Measurements from ENCODE around the gene EML6. TPM values are rescaled to one million over a fixed set of nuclear protein-coding genes. Genes with fewer than 3 reads are reported as not detected.

Gene EML6
- total RNA-seq, 1 donor from 2014 or later: 1.1 TPM

- Mint-ChIP-seq H3K9me3 (ENCODE audit: unreplicated experiment) (no peaks in the 10 kb centered on the region), H3K27me3 (ENCODE audit: unreplicated experiment) (no peaks in the 10 kb centered on the region), H3K27ac (ENCODE audit: unreplicated experiment) (no peak overlapping the region), H3K4me1 (ENCODE audit: unreplicated experiment) (peaks cover 15% of the 10 kb centered on the region), H3K4me3 (ENCODE audit: unreplicated experiment) (no peak overlapping the region), H3K36me3 (ENCODE audit: unreplicated experiment) (no peaks in the 10 kb centered on the region)
- no peak for DNase-seq (ENCODE audit: extremely low spot score, unreplicated experiment)
- TF ChIP-seq CTCF (IDR thresholded peaks at IDR 0.05): no peak
Measured at GRCh38 chr2:54906716-54907115, 183.3 kb downstream of the EML6 start.

- H3K4me3 Mint-ChIP-seq (ENCODE audit: unreplicated experiment): no peak overlapping the region
- no peaks in the 10 kb centered on the region for H3K27me3 Mint-ChIP-seq (ENCODE audit: unreplicated experiment)
- no peak overlapping the region for H3K27ac Mint-ChIP-seq (ENCODE audit: unreplicated experiment)
- no peaks in the 10 kb centered on the region for H3K9me3 Mint-ChIP-seq (ENCODE audit: unreplicated experiment)
- no peak for TF ChIP-seq CTCF (IDR thresholded peaks at IDR 0.05)
- peaks cover 15% of the 10 kb centered on the region for H3K4me1 Mint-ChIP-seq (ENCODE audit: unreplicated experiment)
- DNase-seq (ENCODE audit: extremely low spot score, unreplicated experiment): no peak
- H3K36me3 Mint-ChIP-seq (ENCODE audit: unreplicated experiment): no peaks in the 10 kb centered on the region
Measured at GRCh38 chr2:54907663-54908062, 184.2 kb downstream of the EML6 start.

- no peaks in the 10 kb centered on the region for H3K36me3 Mint-ChIP-seq (ENCODE audit: unreplicated experiment)
- DNase-seq (ENCODE audit: extremely low spot score, unreplicated experiment): no peak
- H3K4me1 Mint-ChIP-seq (ENCODE audit: unreplicated experiment): peaks cover 14% of the 10 kb centered on the region
- peaks cover 4% of the 10 kb centered on the region for H3K9me3 Mint-ChIP-seq (ENCODE audit: unreplicated experiment)
- no peak overlapping the region for H3K4me3 Mint-ChIP-seq (ENCODE audit: unreplicated experiment)
- TF ChIP-seq CTCF (IDR thresholded peaks at IDR 0.05): no peak
- no peaks in the 10 kb centered on the region for H3K27me3 Mint-ChIP-seq (ENCODE audit: unreplicated experiment)
- H3K27ac Mint-ChIP-seq (ENCODE audit: unreplicated experiment): no peak overlapping the region
Measured at GRCh38 chr2:54908591-54908990, 185.1 kb downstream of the EML6 start.

GRCh38 chr2:54909001-54909400 is 185.5 kb downstream of the EML6 start:
- Mint-ChIP-seq H3K27me3 (ENCODE audit: unreplicated experiment) (no peaks in the 10 kb centered on the region), H3K4me3 (ENCODE audit: unreplicated experiment) (no peak overlapping the region), H3K4me1 (ENCODE audit: unreplicated experiment) (peaks cover 10% of the 10 kb centered on the region), H3K36me3 (ENCODE audit: unreplicated experiment) (no peaks in the 10 kb centered on the region), H3K27ac (ENCODE audit: unreplicated experiment) (no peak overlapping the region), H3K9me3 (ENCODE audit: unreplicated experiment) (peaks cover 8% of the 10 kb centered on the region)
- no peak for TF ChIP-seq CTCF (IDR thresholded peaks at IDR 0.05)
- no peak for DNase-seq (ENCODE audit: extremely low spot score, unreplicated experiment)

- Mint-ChIP-seq H3K36me3 (ENCODE audit: unreplicated experiment) (no peaks in the 10 kb centered on the region), H3K9me3 (ENCODE audit: unreplicated experiment) (peaks cover 9% of the 10 kb centered on the region), H3K4me1 (ENCODE audit: unreplicated experiment) (peaks cover 2% of the 10 kb centered on the region), H3K27me3 (ENCODE audit: unreplicated experiment) (no peaks in the 10 kb centered on the region), H3K27ac (ENCODE audit: unreplicated experiment) (no peak overlapping the region), H3K4me3 (ENCODE audit: unreplicated experiment) (no peak overlapping the region)
- no peak for TF ChIP-seq CTCF (IDR thresholded peaks at IDR 0.05)
- no peak for DNase-seq (ENCODE audit: extremely low spot score, unreplicated experiment)
Measured at GRCh38 chr2:54912305-54912704, 188.8 kb downstream of the EML6 start.
